ENCODE results near the gene GABARAPL1.

GRCh38 chr12:10218021-10218420 lies 5.3 kb downstream of the GABARAPL1 start:
- TF ChIP-seq CTCF (IDR thresholded peaks at IDR 0.05; ENCODE audit: low read depth, low read length) (no peak), POLR2A (IDR thresholded peaks at IDR 0.05; ENCODE audit: extremely low read depth, insufficient read length) (no peak), MAX (IDR thresholded peaks at IDR 0.05; ENCODE audit: low read depth, low read length) (no peak)

All from NB4 (cell line).